Activated CD4-positive, alpha-beta T cell treated with anti-CD3 and anti-CD28 coated beads for 36 hours (primary cell): ENCODE results near the gene VNN1. TPM values are rescaled to one million over a fixed set of nuclear protein-coding genes. Genes with fewer than 3 reads are reported as not detected.
"Not testable (repeated sequence)": the region's sequence is repeated elsewhere in the genome, so short reads cannot be mapped to it uniquely, and the experiment has no call there.

Source experiments
- ATAC-seq: fragments of 200-7000 bp; cut with Tn5 transposase; one replicate; pipeline ENCODE4 v1.10.0; 2021; ENCODE audit warnings: mild to moderate bottlenecking, moderate library complexity
- CTCF ChIA-PET: fragments of 350-600 bp; sonication (Branson Sonifier 250); formaldehyde crosslinking; loops from one replicate; lab custom pipeline; 2021; ENCODE audit warnings: antibody characterized with exemption; lab: Charles Lee
- POLR2A ChIA-PET: fragments of 350-600 bp; sonication (Branson Sonifier 250); formaldehyde crosslinking; loops from one replicate; lab custom pipeline; 2021; ENCODE audit warnings: antibody characterized with exemption, inconsistent platforms; lab: Charles Lee
- DNase-seq: peaks from one replicate; pipeline ENCODE4 v3.0.0-alpha.2; 2020
- H3K27ac Mint-ChIP-seq: one replicate; pipeline ENCODE4 v1.8.0; 2021; ENCODE audit warnings: mixed read lengths
- H3K27me3 Mint-ChIP-seq: one replicate; pipeline ENCODE4 v1.8.0; 2021; ENCODE audit warnings: mixed read lengths
- H3K36me3 Mint-ChIP-seq: one replicate; pipeline ENCODE4 v1.8.0; 2021; ENCODE audit warnings: low read depth, mixed read lengths
- H3K4me1 Mint-ChIP-seq: one replicate; pipeline ENCODE4 v1.8.0; 2021; ENCODE audit warnings: mixed read lengths
- H3K4me3 Mint-ChIP-seq: one replicate; pipeline ENCODE4 v1.8.0; 2021; ENCODE audit warnings: mild to moderate bottlenecking, moderate library complexity, mixed read lengths
- H3K9me3 Mint-ChIP-seq: one replicate; pipeline ENCODE4 v1.8.0; 2021; ENCODE audit warnings: low read depth, mixed read lengths
- intact Hi-C, 2 experiments: fragments of 100-400 bp; cut with DNase I in 1 of 2; cut with micrococcal nuclease in 1 of 2; formaldehyde crosslinking; loops; one replicate each; pipeline versions ENCODE4 v1.14.2 to v1.15.1; 2022 to 2024; cut with DNase I, micrococcal nuclease
- total RNA-seq, 2 experiments: library from RNA; stranded (reverse); gene quantifications; one replicate each; pipeline ENCODE4 v1.2.3, GENCODE V29; 2021

VNN1 gene
- total RNA-seq, 2 experiments from 2014 or later, result not detected

GRCh38 chr6:132725471-132725870, 11.6 kb upstream of the VNN1 start:
- no peak overlapping the region for H3K4me3 Mint-ChIP-seq
- CTCF ChIA-PET, result interaction anchor here (1.5 kb wide), 1 partner anchor 10 kb away, joined by 3 read pairs; no protein-coding TSS in a partner anchor

GRCh38 chr6:132719736-132720448, 6.0 kb upstream of the VNN1 start:
- no peak for ATAC-seq
- Mint-ChIP-seq H3K4me1 (no peaks in the 10 kb centered on the region), H3K36me3 (no peaks in the 10 kb centered on the region), H3K27ac (no peak overlapping the region), H3K4me3 (no peak overlapping the region), H3K9me3 (no peaks in the 10 kb centered on the region), H3K27me3 (peaks cover 5% of the 10 kb centered on the region)
- no peak for DNase-seq
- POLR2A ChIA-PET, result no interaction called here
- intact Hi-C loops, result no loop called here
- CTCF ChIA-PET, result no interaction called here

More at GRCh38 chr6:132725471-132725870, 11.6 kb upstream of the VNN1 start:
- Mint-ChIP-seq H3K9me3 (no peaks in the 10 kb centered on the region), H3K27ac (no peak overlapping the region), H3K27me3 (no peaks in the 10 kb centered on the region), H3K36me3 (no peaks in the 10 kb centered on the region), H3K4me1 (peaks cover 9% of the 10 kb centered on the region)
- intact Hi-C loops, result no loop called here
- ATAC-seq, result no peak
- DNase-seq, result no peak
- POLR2A ChIA-PET, result no interaction called here

GRCh38 chr6:132715881-132716637, 2.2 kb upstream of the VNN1 start:
- Mint-ChIP-seq H3K4me1 (no peaks in the 10 kb centered on the region), H3K36me3 (no peaks in the 10 kb centered on the region), H3K9me3 (no peaks in the 10 kb centered on the region), H3K4me3 (no peak overlapping the region), H3K27ac (no peak overlapping the region), H3K27me3 (peaks cover 10% of the 10 kb centered on the region)
- ATAC-seq, result no peak
- no peak for DNase-seq
- intact Hi-C loops, result no loop called here
- ChIA-PET POLR2A (no interaction called here), CTCF (interaction anchor here (0.6 to 1.5 kb wide), 5 partner anchors 9 to 198 kb away, joined by 3 read pairs; no protein-coding TSS in a partner anchor)

- ChIA-PET POLR2A (no interaction called here), CTCF (interaction anchor here (1.1 to 1.5 kb wide), 2 partner anchors 9 to 18 kb away, joined by 3 read pairs; no protein-coding TSS in a partner anchor)
- H3K36me3 Mint-ChIP-seq, result no peaks in the 10 kb centered on the region
- ATAC-seq (no peak), DNase-seq (no peak)
- H3K27ac Mint-ChIP-seq, result no peak overlapping the region
- intact Hi-C loops, result no loop called here
- H3K4me1 Mint-ChIP-seq, result no peaks in the 10 kb centered on the region
- H3K27me3 Mint-ChIP-seq, result peaks cover 10% of the 10 kb centered on the region
- H3K4me3 Mint-ChIP-seq, result no peak overlapping the region
- no peaks in the 10 kb centered on the region for H3K9me3 Mint-ChIP-seq
Measured at GRCh38 chr6:132715204-132715603, 1.3 kb upstream of the VNN1 start.

- Mint-ChIP-seq H3K4me3 (no peak overlapping the region), H3K27ac (no peak overlapping the region), H3K27me3 (peaks cover 10% of the 10 kb centered on the region), H3K9me3 (no peaks in the 10 kb centered on the region), H3K4me1 (no peaks in the 10 kb centered on the region), H3K36me3 (no peaks in the 10 kb centered on the region)
- ChIA-PET POLR2A (no interaction called here), CTCF (no interaction called here)
- intact Hi-C loops, result no loop called here
- no peak for DNase-seq
- ATAC-seq, result no peak
Measured at GRCh38 chr6:132714160-132714559, 305 bp upstream of the VNN1 start.

GRCh38 chr6:132712366-132712765, 1.5 kb downstream of the VNN1 start:
- CTCF ChIA-PET, result interaction anchor here (0.8 kb wide), 1 partner anchor 251 kb away, joined by 3 read pairs; no protein-coding TSS in a partner anchor
- POLR2A ChIA-PET, result no interaction called here
- DNase-seq, result no peak
- no peak for ATAC-seq
- H3K4me1 Mint-ChIP-seq, result no peaks in the 10 kb centered on the region
- no peaks in the 10 kb centered on the region for H3K9me3 Mint-ChIP-seq
- intact Hi-C loops, result no loop called here
- H3K4me3 Mint-ChIP-seq, result no peak overlapping the region
- no peaks in the 10 kb centered on the region for H3K36me3 Mint-ChIP-seq
- no peak overlapping the region for H3K27ac Mint-ChIP-seq
- peaks cover 19% of the 10 kb centered on the region for H3K27me3 Mint-ChIP-seq

- Mint-ChIP-seq H3K4me1 (no peaks in the 10 kb centered on the region), H3K4me3 (no peak overlapping the region), H3K9me3 (peaks cover 7% of the 10 kb centered on the region), H3K36me3 (no peaks in the 10 kb centered on the region), H3K27ac (no peak overlapping the region), H3K27me3 (peaks cover 23% of the 10 kb centered on the region)
- CTCF ChIA-PET, result interaction anchor here (0.5 kb wide), 1 partner anchor 1125 kb away, joined by 3 read pairs; no protein-coding TSS in a partner anchor
- no peak for DNase-seq
- ATAC-seq, result no peak
- POLR2A ChIA-PET, result no interaction called here
- intact Hi-C loops, result no loop called here
Measured at GRCh38 chr6:132708771-132709170, 5.1 kb downstream of the VNN1 start.

GRCh38 chr6:132708002-132708401, 5.9 kb downstream of the VNN1 start:
- POLR2A ChIA-PET, result no interaction called here
- Mint-ChIP-seq H3K27ac (no peak overlapping the region), H3K36me3 (no peaks in the 10 kb centered on the region), H3K4me1 (no peaks in the 10 kb centered on the region), H3K9me3 (peaks cover 11% of the 10 kb centered on the region), H3K27me3 (peaks cover 26% of the 10 kb centered on the region), H3K4me3 (no peak overlapping the region)
- ATAC-seq (no peak), DNase-seq (no peak)
- intact Hi-C loops, result no loop called here
- CTCF ChIA-PET, result interaction anchor here (0.5 kb wide), 1 partner anchor 1126 kb away, joined by 3 read pairs; no protein-coding TSS in a partner anchor

- ATAC-seq, H3K4me3 Mint-ChIP-seq, H3K36me3 Mint-ChIP-seq, CTCF ChIA-PET, H3K27ac Mint-ChIP-seq, intact Hi-C loops, DNase-seq, H3K4me1 Mint-ChIP-seq, POLR2A ChIA-PET: not testable (repeated sequence)
- Mint-ChIP-seq H3K27me3 (peaks cover 26% of the 10 kb centered on the region), H3K9me3 (peaks cover 11% of the 10 kb centered on the region)
Measured at GRCh38 chr6:132706756-132707155, 7.1 kb downstream of the VNN1 start.

GRCh38 chr6:132703936-132704335, 9.9 kb downstream of the VNN1 start:
- DNase-seq (no peak), ATAC-seq (no peak)
- Mint-ChIP-seq H3K36me3 (no peaks in the 10 kb centered on the region), H3K4me1 (no peaks in the 10 kb centered on the region), H3K27me3 (peaks cover 31% of the 10 kb centered on the region), H3K4me3 (no peak overlapping the region), H3K27ac (no peak overlapping the region), H3K9me3 (peaks cover 11% of the 10 kb centered on the region)
- ChIA-PET POLR2A (no interaction called here), CTCF (interaction anchor here (0.6 kb wide), 1 partner anchor 34 kb away, joined by 4 read pairs; no protein-coding TSS in a partner anchor)
- intact Hi-C loops, result no loop called here

- no peaks in the 10 kb centered on the region for H3K4me1 Mint-ChIP-seq
- peaks cover 12% of the 10 kb centered on the region for H3K27me3 Mint-ChIP-seq
- CTCF ChIA-PET, result no interaction called here
- no peak overlapping the region for H3K4me3 Mint-ChIP-seq
- no peak overlapping the region for H3K27ac Mint-ChIP-seq
- POLR2A ChIA-PET, result no interaction called here
- intact Hi-C loops, result no loop called here
- ATAC-seq (no peak), DNase-seq (no peak)
- no peaks in the 10 kb centered on the region for H3K36me3 Mint-ChIP-seq
- H3K9me3 Mint-ChIP-seq, result peaks cover 13% of the 10 kb centered on the region
Measured at GRCh38 chr6:132698608-132699007, 15.2 kb downstream of the VNN1 start.
